HL-60 (cell line): ENCODE measurements around the gene FSIP1.

Experiments used
- CTCF ChIP-seq: IDR thresholded peaks from one replicate; pipeline ENCODE4 v1.5.1; 2011; ENCODE audit warnings: low read length, control low read depth, inconsistent platforms; ENCODE audit not compliant: insufficient read depth
- POLR2AphosphoS5 ChIP-seq: IDR thresholded peaks from 2 replicates; pipeline ENCODE4 v1.6.1; 2012; ENCODE audit warnings: low read depth
- TF ChIP-seq, protein P1 (sequence below): IDR thresholded peaks from 2 replicates; pipeline ENCODE4 v1.6.1; 2012; ENCODE audit warnings: low read depth; ENCODE audit not compliant: insufficient replicate concordance

DNA sequence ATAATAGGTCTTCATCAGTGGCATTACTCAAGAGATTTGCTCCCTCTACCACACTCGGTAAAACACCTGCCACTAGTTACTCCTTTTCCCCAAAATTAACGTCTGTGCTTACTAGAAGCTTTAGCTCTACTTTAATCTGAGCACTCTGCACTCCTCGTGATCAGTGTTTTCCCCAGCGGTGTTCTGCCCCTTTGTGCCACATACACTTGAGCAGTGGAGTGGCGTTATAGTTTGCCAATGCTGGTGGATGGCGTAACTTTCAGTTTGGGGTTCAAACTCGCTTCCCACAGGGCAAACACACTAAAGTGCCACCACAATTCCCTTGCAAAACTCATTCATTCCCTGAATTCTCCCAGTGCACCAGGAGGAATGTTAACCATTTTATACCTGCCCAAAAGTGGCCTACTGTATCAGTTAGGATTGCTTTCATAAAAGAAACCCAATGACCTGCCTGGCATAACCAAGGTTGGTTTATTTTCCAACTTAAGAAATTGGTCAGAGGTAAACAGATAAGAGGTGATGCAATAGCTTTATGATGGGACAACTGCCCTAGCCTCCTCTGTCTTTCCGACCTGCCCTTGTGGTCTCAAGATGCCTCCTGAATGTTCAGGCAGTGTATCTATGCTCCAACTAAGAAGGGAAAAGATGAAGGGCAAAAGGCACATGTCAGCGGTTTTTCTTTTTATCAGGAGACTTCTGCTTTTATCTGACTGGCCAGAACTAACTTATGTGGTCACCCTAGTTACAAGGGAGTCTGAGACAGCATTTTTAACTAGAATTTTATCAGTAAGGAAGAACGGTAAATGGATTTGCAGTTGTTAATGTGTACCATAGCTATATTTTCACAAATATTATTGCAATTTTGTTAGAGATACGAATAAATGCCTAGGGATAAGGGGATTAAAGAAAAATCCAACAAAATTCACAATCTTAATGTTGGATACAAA lies 83.9 kb downstream of the FSIP1 start:
- no peak for TF ChIP-seq CTCF
- TF ChIP-seq, protein P1, sequence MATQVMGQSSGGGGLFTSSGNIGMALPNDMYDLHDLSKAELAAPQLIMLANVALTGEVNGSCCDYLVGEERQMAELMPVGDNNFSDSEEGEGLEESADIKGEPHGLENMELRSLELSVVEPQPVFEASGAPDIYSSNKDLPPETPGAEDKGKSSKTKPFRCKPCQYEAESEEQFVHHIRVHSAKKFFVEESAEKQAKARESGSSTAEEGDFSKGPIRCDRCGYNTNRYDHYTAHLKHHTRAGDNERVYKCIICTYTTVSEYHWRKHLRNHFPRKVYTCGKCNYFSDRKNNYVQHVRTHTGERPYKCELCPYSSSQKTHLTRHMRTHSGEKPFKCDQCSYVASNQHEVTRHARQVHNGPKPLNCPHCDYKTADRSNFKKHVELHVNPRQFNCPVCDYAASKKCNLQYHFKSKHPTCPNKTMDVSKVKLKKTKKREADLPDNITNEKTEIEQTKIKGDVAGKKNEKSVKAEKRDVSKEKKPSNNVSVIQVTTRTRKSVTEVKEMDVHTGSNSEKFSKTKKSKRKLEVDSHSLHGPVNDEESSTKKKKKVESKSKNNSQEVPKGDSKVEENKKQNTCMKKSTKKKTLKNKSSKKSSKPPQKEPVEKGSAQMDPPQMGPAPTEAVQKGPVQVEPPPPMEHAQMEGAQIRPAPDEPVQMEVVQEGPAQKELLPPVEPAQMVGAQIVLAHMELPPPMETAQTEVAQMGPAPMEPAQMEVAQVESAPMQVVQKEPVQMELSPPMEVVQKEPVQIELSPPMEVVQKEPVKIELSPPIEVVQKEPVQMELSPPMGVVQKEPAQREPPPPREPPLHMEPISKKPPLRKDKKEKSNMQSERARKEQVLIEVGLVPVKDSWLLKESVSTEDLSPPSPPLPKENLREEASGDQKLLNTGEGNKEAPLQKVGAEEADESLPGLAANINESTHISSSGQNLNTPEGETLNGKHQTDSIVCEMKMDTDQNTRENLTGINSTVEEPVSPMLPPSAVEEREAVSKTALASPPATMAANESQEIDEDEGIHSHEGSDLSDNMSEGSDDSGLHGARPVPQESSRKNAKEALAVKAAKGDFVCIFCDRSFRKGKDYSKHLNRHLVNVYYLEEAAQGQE: no peak
- no peak for TF ChIP-seq POLR2AphosphoS5
